GM11168 (cell line): Measurements from ENCODE around the gene TMEM178A.
"Not testable (repeated sequence)": the region's sequence is repeated elsewhere in the genome, so short reads cannot be mapped to it uniquely, and the experiment has no call there.

ENCODE experiments used
- in situ Hi-C: fragments of 300-500 bp; cut with MboI; formaldehyde crosslinking; loops from one replicate; pipeline ENCODE4 v1.12.0; 2022; ENCODE audit warnings: low sequenced_read_pairs; ENCODE audit not compliant: unreplicated experiment

TMEM178A gene

GRCh38 chr2:39705638-39706037 is 39.9 kb downstream of the TMEM178A start:
- in situ Hi-C loops = loop anchor here (25.0 kb wide), 1 partner anchor 343 kb away; no protein-coding TSS in a partner anchor

GRCh38 chr2:39706312-39706711 is 40.6 kb downstream of the TMEM178A start:
- in situ Hi-C loops = loop anchor here (25.0 kb wide), 1 partner anchor 344 kb away; no protein-coding TSS in a partner anchor

- in situ Hi-C loops = loop anchor here (25.0 kb wide), 1 partner anchor 345 kb away; no protein-coding TSS in a partner anchor
Measured at GRCh38 chr2:39706945-39707344, 41.2 kb downstream of the TMEM178A start.

- in situ Hi-C loops = loop anchor here (25.0 kb wide), 1 partner anchor 346 kb away; no protein-coding TSS in a partner anchor
Measured at GRCh38 chr2:39708003-39708402, 42.3 kb downstream of the TMEM178A start.

GRCh38 chr2:39710807-39711206 is 45.1 kb downstream of the TMEM178A start:
- in situ Hi-C loops = loop anchor here (25.0 kb wide), 1 partner anchor 349 kb away; no protein-coding TSS in a partner anchor

GRCh38 chr2:39712953-39713352 is 47.2 kb downstream of the TMEM178A start:
- in situ Hi-C loops = loop anchor here (25.0 kb wide), 1 partner anchor 351 kb away; no protein-coding TSS in a partner anchor

- in situ Hi-C loops = loop anchor here (25.0 kb wide), 1 partner anchor 353 kb away; no protein-coding TSS in a partner anchor
Measured at GRCh38 chr2:39715095-39715494, 49.4 kb downstream of the TMEM178A start.

GRCh38 chr2:39715822-39716221 is 50.1 kb downstream of the TMEM178A start:
- in situ Hi-C loops = loop anchor here (25.0 kb wide), 1 partner anchor 354 kb away; no protein-coding TSS in a partner anchor

- in situ Hi-C loops = loop anchor here (25.0 kb wide), 1 partner anchor 355 kb away; no protein-coding TSS in a partner anchor
Measured at GRCh38 chr2:39717067-39717466, 51.4 kb downstream of the TMEM178A start.

- in situ Hi-C loops = loop anchor here (25.0 kb wide), 1 partner anchor 356 kb away; no protein-coding TSS in a partner anchor
Measured at GRCh38 chr2:39718483-39718882, 52.8 kb downstream of the TMEM178A start.

GRCh38 chr2:39719317-39719716 is 53.6 kb downstream of the TMEM178A start:
- in situ Hi-C loops = loop anchor here (25.0 kb wide), 1 partner anchor 357 kb away; no protein-coding TSS in a partner anchor

- in situ Hi-C loops = loop anchor here (25.0 kb wide), 1 partner anchor 359 kb away; no protein-coding TSS in a partner anchor
Measured at GRCh38 chr2:39720970-39721369, 55.3 kb downstream of the TMEM178A start.

GRCh38 chr2:39723497-39723896 is 57.8 kb downstream of the TMEM178A start:
- in situ Hi-C loops = loop anchor here (25.0 kb wide), 1 partner anchor 361 kb away; no protein-coding TSS in a partner anchor

GRCh38 chr2:39723946-39724827 is 58.5 kb downstream of the TMEM178A start:
- in situ Hi-C loops = loop anchor here (25.0 kb wide), 1 partner anchor 362 kb away; no protein-coding TSS in a partner anchor

- in situ Hi-C loops = loop anchor here (25.0 kb wide), 1 partner anchor 362 kb away; no protein-coding TSS in a partner anchor
Measured at GRCh38 chr2:39724828-39725144, 59.1 kb downstream of the TMEM178A start.

GRCh38 chr2:39725401-39725800 is 59.7 kb downstream of the TMEM178A start:
- in situ Hi-C loops = no loop called here

- in situ Hi-C loops = not testable (repeated sequence)
Measured at GRCh38 chr2:39728085-39728484, 62.4 kb downstream of the TMEM178A start.

- in situ Hi-C loops = no loop called here
Measured at GRCh38 chr2:39728941-39729351, 63.2 kb downstream of the TMEM178A start.

GRCh38 chr2:39730276-39730675 is 64.6 kb downstream of the TMEM178A start:
- in situ Hi-C loops = no loop called here

- in situ Hi-C loops = no loop called here
Measured at GRCh38 chr2:39730685-39731302, 65.1 kb downstream of the TMEM178A start.
